ENCODE measurements around the gene MICU1.

MICU1 gene

GRCh38 chr10:72663971-72664370 is 38.1 kb upstream of the MICU1 start:
- Histone ChIP-seq H3K27me3 (ENCODE audit: control insufficient read depth, insufficient read depth, low read length) (no peaks in the 10 kb centered on the region), H3K4me1 (no peaks in the 10 kb centered on the region), H3K4me3 (ENCODE audit: low read depth, low read length) (no peak overlapping the region), H2AFZ (no peak overlapping the region), H3K9me3 (ENCODE audit: control insufficient read depth, low read length) (no peaks in the 10 kb centered on the region), H3K9ac (no peak overlapping the region), H3K27ac (no peak overlapping the region), H3K79me2 (no peaks in the 10 kb centered on the region), H3K36me3 (ENCODE audit: control insufficient read depth, insufficient read depth, low read length) (no peaks in the 10 kb centered on the region), H3K4me2 (ENCODE audit: low read length) (no peak overlapping the region)
- no peak for TF ChIP-seq CTCF (IDR thresholded peaks at IDR 0.05)

GRCh38 chr10:72661431-72661830 is 35.6 kb upstream of the MICU1 start:
- no peak overlapping the region for H3K27ac ChIP-seq
- no peaks in the 10 kb centered on the region for H3K27me3 ChIP-seq (ENCODE audit: control insufficient read depth, insufficient read depth, low read length)
- no peak overlapping the region for H3K4me3 ChIP-seq (ENCODE audit: low read depth, low read length)
- no peak overlapping the region for H3K4me2 ChIP-seq (ENCODE audit: low read length)
- no peaks in the 10 kb centered on the region for H3K79me2 ChIP-seq
- TF ChIP-seq CTCF (IDR thresholded peaks at IDR 0.05): no peak
- no peak overlapping the region for H2AFZ ChIP-seq
- H3K9me3 ChIP-seq (ENCODE audit: control insufficient read depth, low read length): no peaks in the 10 kb centered on the region
- no peaks in the 10 kb centered on the region for H3K36me3 ChIP-seq (ENCODE audit: control insufficient read depth, insufficient read depth, low read length)
- no peak overlapping the region for H3K9ac ChIP-seq
- no peaks in the 10 kb centered on the region for H3K4me1 ChIP-seq

GRCh38 chr10:72660220-72660619 is 34.3 kb upstream of the MICU1 start:
- no peak overlapping the region for H3K27ac ChIP-seq
- H3K27me3 ChIP-seq (ENCODE audit: control insufficient read depth, insufficient read depth, low read length): no peaks in the 10 kb centered on the region
- no peak for TF ChIP-seq CTCF (IDR thresholded peaks at IDR 0.05)
- H3K4me1 ChIP-seq: no peaks in the 10 kb centered on the region
- H3K36me3 ChIP-seq (ENCODE audit: control insufficient read depth, insufficient read depth, low read length): no peaks in the 10 kb centered on the region
- no peak overlapping the region for H3K9ac ChIP-seq
- no peak overlapping the region for H3K4me2 ChIP-seq (ENCODE audit: low read length)
- H3K79me2 ChIP-seq: no peaks in the 10 kb centered on the region
- H3K4me3 ChIP-seq (ENCODE audit: low read depth, low read length): no peak overlapping the region
- no peak overlapping the region for H2AFZ ChIP-seq
- H3K9me3 ChIP-seq (ENCODE audit: control insufficient read depth, low read length): no peaks in the 10 kb centered on the region

GRCh38 chr10:72659694-72660093 is 33.8 kb upstream of the MICU1 start:
- no peak for TF ChIP-seq CTCF (IDR thresholded peaks at IDR 0.05)
- Histone ChIP-seq H3K36me3 (ENCODE audit: control insufficient read depth, insufficient read depth, low read length) (no peaks in the 10 kb centered on the region), H3K9ac (no peak overlapping the region), H3K4me2 (ENCODE audit: low read length) (no peak overlapping the region), H3K79me2 (no peaks in the 10 kb centered on the region), H3K4me1 (no peaks in the 10 kb centered on the region), H3K9me3 (ENCODE audit: control insufficient read depth, low read length) (no peaks in the 10 kb centered on the region), H3K4me3 (ENCODE audit: low read depth, low read length) (no peak overlapping the region), H2AFZ (no peak overlapping the region), H3K27ac (no peak overlapping the region), H3K27me3 (ENCODE audit: control insufficient read depth, insufficient read depth, low read length) (no peaks in the 10 kb centered on the region)

- Histone ChIP-seq H3K4me2 (ENCODE audit: low read length) (no peak overlapping the region), H3K27ac (no peak overlapping the region), H3K27me3 (ENCODE audit: control insufficient read depth, insufficient read depth, low read length) (no peaks in the 10 kb centered on the region), H3K9me3 (ENCODE audit: control insufficient read depth, low read length) (no peaks in the 10 kb centered on the region), H3K9ac (no peak overlapping the region), H2AFZ (no peak overlapping the region), H3K4me1 (no peaks in the 10 kb centered on the region), H3K79me2 (no peaks in the 10 kb centered on the region), H3K4me3 (ENCODE audit: low read depth, low read length) (no peak overlapping the region), H3K36me3 (ENCODE audit: control insufficient read depth, insufficient read depth, low read length) (no peaks in the 10 kb centered on the region)
- TF ChIP-seq CTCF (IDR thresholded peaks at IDR 0.05): no peak
These were observed 33.0 kb upstream of the MICU1 start for GRCh38 chr10:72658696-72659400.

Measured in parathyroid adenoma (tissue), 2 donors.